Measurements from ENCODE around the gene IFT88. TPM values are rescaled to one million over a fixed set of nuclear protein-coding genes. Genes with fewer than 3 reads are reported as not detected.
"Not testable (repeated sequence)": the region's sequence is repeated elsewhere in the genome, so short reads cannot be mapped to it uniquely, and the experiment has no call there.

Gene IFT88
- total RNA-seq, 1 experiment from 2014 or later: 5.2 TPM

DNA sequence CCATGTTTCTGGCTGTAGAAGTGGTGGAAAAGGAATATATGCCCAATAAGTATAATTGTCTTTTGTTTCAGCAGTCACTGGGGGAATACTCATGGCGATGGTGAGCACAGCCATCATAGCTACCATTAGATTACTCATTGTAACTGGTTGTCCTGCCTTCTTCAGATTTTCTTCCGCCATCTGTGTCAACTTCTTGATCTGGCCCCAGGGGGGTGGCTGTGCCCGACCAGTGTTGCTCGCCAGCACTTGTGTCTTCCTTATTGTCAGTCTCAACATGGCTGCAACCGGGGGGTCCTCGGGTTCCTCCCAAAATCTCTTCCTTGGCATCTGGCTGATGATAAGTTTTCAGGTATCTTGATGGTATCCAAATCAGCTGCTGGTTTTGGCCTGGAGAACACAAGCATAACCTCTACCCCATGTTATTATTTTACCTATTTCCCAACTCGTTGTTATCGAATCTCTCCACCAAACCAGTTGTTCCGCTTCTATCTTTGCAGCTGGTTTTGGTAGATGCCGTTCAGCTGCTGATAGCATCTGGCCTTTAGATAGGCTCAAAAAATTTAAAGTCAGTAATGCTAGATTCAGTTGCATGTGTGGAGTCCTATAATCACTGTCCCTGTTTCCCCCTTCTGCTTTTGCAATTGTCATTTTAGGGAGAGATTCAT, 113.6 kb downstream of the IFT88 start:
- no peaks in the 10 kb centered on the region for H3K79me1 ChIP-seq (ENCODE audit: insufficient read depth, low read depth, low read length, poor library complexity, severe bottlenecking)
- H3K23ac ChIP-seq (ENCODE audit: insufficient read length, low read depth, low read length): no peak overlapping the region
- no peaks in the 10 kb centered on the region for H3K23me2 ChIP-seq (ENCODE audit: insufficient read length, low read depth, low read length, poor library complexity, severe bottlenecking)
- H2BK15ac ChIP-seq (ENCODE audit: low read depth, low read length): no peak overlapping the region
- Mint-ChIP-seq H3K27ac (no peak overlapping the region; a peak in 1 of 7 replicates), H3K4me1 (peaks cover 47 to 54% of the 10 kb centered on the region in 2 experiments), H3K4me3 (no peak overlapping the region), H3K9me3 (no peaks in the 10 kb centered on the region), H3K36me3 (ENCODE audit: insufficient read depth in 1 of 3, low read depth in 3 of 3) (no peaks in the 10 kb centered on the region), H3K27me3 (ENCODE audit: low read depth) (no peaks in the 10 kb centered on the region)
- H4K5ac ChIP-seq (ENCODE audit: insufficient read length, low read depth, low read length): no peak overlapping the region
- DNase-seq: no peak
- no peak overlapping the region for H4K91ac ChIP-seq (ENCODE audit: insufficient read length, low read depth, low read length)
- H2AK5ac ChIP-seq (ENCODE audit: insufficient read length, low read length): no peak overlapping the region
- no peak overlapping the region for H3K4ac ChIP-seq (ENCODE audit: low read depth, low read length)
- peak overlapping the region; percentile 26 for H2BK20ac ChIP-seq (ENCODE audit: low read depth, low read length, poor library complexity, severe bottlenecking)
- H2BK5ac ChIP-seq (ENCODE audit: insufficient read length, low read length): no peak overlapping the region
- no peak overlapping the region for H3K56ac ChIP-seq (ENCODE audit: insufficient read length, low read depth, low read length)
- H3K4me2 ChIP-seq (ENCODE audit: insufficient read depth, insufficient read length, low read length): no peak overlapping the region
- no peaks in the 10 kb centered on the region for H3K79me2 ChIP-seq (ENCODE audit: insufficient read depth, low read length)
- no peaks in the 10 kb centered on the region for H3K9me3 ChIP-seq (ENCODE audit: control insufficient read depth, low read depth, low read length)
- H3K27me3 ChIP-seq (ENCODE audit: insufficient read depth, low read length): no peaks in the 10 kb centered on the region
- H2BK120ac ChIP-seq (ENCODE audit: low read depth, low read length, poor library complexity, severe bottlenecking): no peak overlapping the region
- no peak overlapping the region for H3K18ac ChIP-seq (ENCODE audit: insufficient read length, low read depth, low read length)
- H4K8ac ChIP-seq (replicated peaks; ENCODE audit: insufficient read length, low read depth, low read length): no peak overlapping the region
- no peaks in the 10 kb centered on the region for H4K20me1 ChIP-seq (ENCODE audit: control insufficient read depth, insufficient read depth, insufficient read length)
- no peaks in the 10 kb centered on the region for H3K4me1 ChIP-seq (ENCODE audit: insufficient read depth, low read length)
- H2BK12ac ChIP-seq (ENCODE audit: insufficient read length, low read depth, low read length): no peak overlapping the region
- H3K14ac ChIP-seq (ENCODE audit: insufficient read depth, low read length): no peak overlapping the region
- H3K27ac ChIP-seq (ENCODE audit: insufficient read length, low read depth, low read length): no peak overlapping the region
- H3T11ph ChIP-seq (ENCODE audit: low read length): no peak overlapping the region
- WGBS (ENCODE audit: extremely low coverage, insufficient read length, low lambda C conversion rate): no CpG with 5 or more reads among the region's 10 CpGs
- no peak overlapping the region for H2AFZ ChIP-seq (ENCODE audit: low read length)
- H3K9ac ChIP-seq (ENCODE audit: extremely low read depth, insufficient read length, low read length): no peak overlapping the region
- TF ChIP-seq, protein P1, sequence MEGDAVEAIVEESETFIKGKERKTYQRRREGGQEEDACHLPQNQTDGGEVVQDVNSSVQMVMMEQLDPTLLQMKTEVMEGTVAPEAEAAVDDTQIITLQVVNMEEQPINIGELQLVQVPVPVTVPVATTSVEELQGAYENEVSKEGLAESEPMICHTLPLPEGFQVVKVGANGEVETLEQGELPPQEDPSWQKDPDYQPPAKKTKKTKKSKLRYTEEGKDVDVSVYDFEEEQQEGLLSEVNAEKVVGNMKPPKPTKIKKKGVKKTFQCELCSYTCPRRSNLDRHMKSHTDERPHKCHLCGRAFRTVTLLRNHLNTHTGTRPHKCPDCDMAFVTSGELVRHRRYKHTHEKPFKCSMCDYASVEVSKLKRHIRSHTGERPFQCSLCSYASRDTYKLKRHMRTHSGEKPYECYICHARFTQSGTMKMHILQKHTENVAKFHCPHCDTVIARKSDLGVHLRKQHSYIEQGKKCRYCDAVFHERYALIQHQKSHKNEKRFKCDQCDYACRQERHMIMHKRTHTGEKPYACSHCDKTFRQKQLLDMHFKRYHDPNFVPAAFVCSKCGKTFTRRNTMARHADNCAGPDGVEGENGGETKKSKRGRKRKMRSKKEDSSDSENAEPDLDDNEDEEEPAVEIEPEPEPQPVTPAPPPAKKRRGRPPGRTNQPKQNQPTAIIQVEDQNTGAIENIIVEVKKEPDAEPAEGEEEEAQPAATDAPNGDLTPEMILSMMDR (conservative IDR thresholded peaks at IDR 0.05): no peak

DNA sequence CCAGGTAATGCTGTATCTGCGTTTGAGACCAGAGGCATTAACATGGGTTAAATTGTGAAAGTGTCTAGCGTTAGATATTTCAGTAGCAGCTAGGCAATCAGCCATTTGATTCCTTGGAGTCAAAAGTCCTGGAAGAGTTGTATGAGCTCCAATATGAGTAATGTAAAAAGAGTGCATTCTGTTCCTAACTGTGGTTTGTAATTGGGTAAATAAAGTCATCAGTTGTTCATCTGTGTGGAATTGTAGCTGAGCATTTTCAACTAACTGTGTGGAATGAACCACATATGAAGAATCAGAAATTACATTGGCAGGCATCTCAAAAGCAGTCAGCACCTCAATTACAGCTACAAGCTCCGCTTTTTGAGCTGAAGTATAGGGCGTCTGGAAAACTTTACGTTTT, 114.5 kb downstream of the IFT88 start:
- H3T11ph ChIP-seq (ENCODE audit: low read length); H4K5ac ChIP-seq (ENCODE audit: insufficient read length, low read depth, low read length); H3K23ac ChIP-seq (ENCODE audit: insufficient read length, low read depth, low read length); H4K91ac ChIP-seq (ENCODE audit: insufficient read length, low read depth, low read length); H4K8ac ChIP-seq (replicated peaks; ENCODE audit: insufficient read length, low read depth, low read length); H3K27me3 ChIP-seq (ENCODE audit: insufficient read depth, low read length); H3K9ac ChIP-seq (ENCODE audit: extremely low read depth, insufficient read length, low read length); H3K9me3 Mint-ChIP-seq; H3K79me1 ChIP-seq (ENCODE audit: insufficient read depth, low read depth, low read length, poor library complexity, severe bottlenecking); H3K9me3 ChIP-seq (ENCODE audit: control insufficient read depth, low read depth, low read length); H3K23me2 ChIP-seq (ENCODE audit: insufficient read length, low read depth, low read length, poor library complexity, severe bottlenecking); H3K4ac ChIP-seq (ENCODE audit: low read depth, low read length); H3K4me2 ChIP-seq (ENCODE audit: insufficient read depth, insufficient read length, low read length); H2BK5ac ChIP-seq (ENCODE audit: insufficient read length, low read length); H3K4me3 Mint-ChIP-seq; H3K27me3 Mint-ChIP-seq (ENCODE audit: low read depth); H3K36me3 Mint-ChIP-seq (ENCODE audit: insufficient read depth in 1 of 3, low read depth in 3 of 3); H3K27ac ChIP-seq (ENCODE audit: insufficient read length, low read depth, low read length); H2BK15ac ChIP-seq (ENCODE audit: low read depth, low read length); H2BK12ac ChIP-seq (ENCODE audit: insufficient read length, low read depth, low read length); DNase-seq; H3K56ac ChIP-seq (ENCODE audit: insufficient read length, low read depth, low read length); H3K79me2 ChIP-seq (ENCODE audit: insufficient read depth, low read length); H3K27ac Mint-ChIP-seq; H3K14ac ChIP-seq (ENCODE audit: insufficient read depth, low read length); H2BK20ac ChIP-seq (ENCODE audit: low read depth, low read length, poor library complexity, severe bottlenecking); H3K4me1 ChIP-seq (ENCODE audit: insufficient read depth, low read length); H4K20me1 ChIP-seq (ENCODE audit: control insufficient read depth, insufficient read depth, insufficient read length); H2AFZ ChIP-seq (ENCODE audit: low read length); H3K18ac ChIP-seq (ENCODE audit: insufficient read length, low read depth, low read length); H2BK120ac ChIP-seq (ENCODE audit: low read depth, low read length, poor library complexity, severe bottlenecking); H2AK5ac ChIP-seq (ENCODE audit: insufficient read length, low read length): not testable (repeated sequence)
- peaks cover 47 to 54% of the 10 kb centered on the region in 2 experiments for H3K4me1 Mint-ChIP-seq
- WGBS (ENCODE audit: extremely low coverage, insufficient read length, low lambda C conversion rate): no CpG with 5 or more reads among the region's 5 CpGs

Data from H9 (cell line).